NCI-H446 (cell line): ENCODE data around the gene HYAL4.
"Not testable (repeated sequence)": the region's sequence is repeated elsewhere in the genome, so short reads cannot be mapped to it uniquely, and the experiment has no call there.

Experiments used
- DNase-seq, 2 experiments: peaks; one replicate each; lab custom pipeline; 2025; lab: John Stamatoyannopoulos, UW

Gene HYAL4

DNA sequence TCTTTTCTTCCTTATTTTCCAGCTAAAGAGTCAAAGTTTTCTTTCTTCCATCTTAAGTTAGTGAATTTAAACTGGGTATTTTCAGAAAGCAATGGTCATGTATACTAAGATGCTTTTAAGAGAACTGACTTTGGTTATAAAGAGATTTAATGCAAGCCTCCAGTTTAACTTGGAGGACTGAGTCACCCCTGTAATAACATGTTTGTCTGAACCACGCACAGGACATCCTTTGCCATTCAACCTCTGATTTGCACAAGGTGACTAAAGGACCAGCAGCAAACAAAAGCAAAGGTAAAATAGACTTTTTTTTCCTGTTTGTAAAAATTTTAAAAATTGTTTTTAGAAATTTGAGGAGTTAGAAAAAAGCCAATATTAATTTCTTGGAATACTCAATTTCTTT is 2.9 kb downstream of the HYAL4 start:
- DNase-seq: no peak

DNA sequence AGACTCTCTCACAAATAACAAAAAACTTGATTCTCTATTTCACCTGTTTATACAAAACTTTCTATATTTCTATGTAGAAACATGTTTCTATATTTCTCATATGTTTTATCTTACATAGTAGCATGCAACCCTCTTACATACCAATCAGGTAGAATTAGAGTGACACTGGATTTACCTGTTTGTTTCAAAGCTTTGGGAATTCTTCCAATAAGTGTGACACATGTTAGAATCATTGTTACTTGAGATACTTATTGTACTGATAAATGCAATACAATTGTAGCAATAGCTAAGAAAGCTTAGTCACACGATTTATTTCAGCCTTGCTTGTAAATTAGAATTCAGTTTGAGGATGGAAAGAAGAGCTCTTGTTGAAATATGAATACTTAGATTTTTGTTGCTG is 4.9 kb downstream of the HYAL4 start:
- DNase-seq: no peak

DNA sequence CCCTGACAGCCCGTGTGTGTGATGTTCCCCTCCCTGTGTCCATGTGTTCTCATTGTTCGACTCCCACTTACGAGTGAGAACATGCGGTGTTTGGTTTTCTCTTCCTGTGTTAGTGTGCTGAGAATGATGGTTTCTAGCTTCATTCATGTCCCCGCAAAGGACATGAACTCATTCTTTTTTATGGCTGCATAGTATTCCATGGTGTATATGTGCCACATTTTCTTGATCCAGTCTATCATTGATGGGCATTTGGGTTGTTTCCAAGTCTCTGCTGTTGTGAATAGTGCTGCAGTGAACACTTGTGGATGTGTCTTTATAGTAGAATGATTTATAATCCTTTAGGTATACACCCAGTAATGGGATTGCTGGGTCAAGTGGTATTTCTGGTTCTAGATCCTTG is 6.4 kb downstream of the HYAL4 start:
- DNase-seq: not testable (repeated sequence)

DNA sequence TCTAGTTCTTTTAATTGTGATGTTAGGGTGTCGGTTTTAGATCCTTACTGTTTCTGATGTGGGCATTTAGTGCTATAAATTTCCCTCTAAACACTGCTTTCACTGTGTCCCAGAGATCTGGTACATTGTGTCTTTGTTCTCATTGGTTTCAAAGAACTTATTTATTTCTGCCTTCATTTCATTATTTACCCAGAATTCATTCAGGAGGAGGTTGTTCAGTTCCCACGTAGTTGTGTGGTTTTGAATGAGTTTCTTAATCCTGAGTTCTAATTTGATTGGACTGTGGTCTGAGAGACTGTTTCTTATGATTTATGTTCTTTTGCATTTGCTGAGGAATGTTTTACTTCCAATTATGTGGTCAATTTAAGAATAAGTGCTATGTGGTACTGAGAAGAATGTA is 9.3 kb downstream of the HYAL4 start:
- not testable (repeated sequence) for DNase-seq

DNA sequence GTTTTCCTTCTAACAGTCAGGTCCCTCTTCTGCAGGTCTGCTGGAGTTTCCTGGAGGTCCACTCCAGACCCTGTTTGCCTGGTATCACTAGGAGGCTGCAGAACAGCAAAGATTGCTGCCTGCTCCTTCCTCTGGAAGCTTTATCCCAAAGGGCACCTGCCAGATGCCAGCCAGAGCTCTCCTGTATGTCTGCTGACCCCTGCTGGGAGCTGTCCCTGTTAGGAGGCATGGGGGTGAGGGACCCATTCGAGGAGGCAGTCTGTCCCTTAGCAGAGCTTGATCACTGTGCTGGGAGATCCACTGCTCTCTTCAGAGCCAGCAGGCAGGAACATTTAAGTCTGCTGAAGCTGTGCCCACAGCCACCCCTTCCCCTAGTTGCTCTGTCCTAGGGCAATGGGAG is 11.5 kb downstream of the HYAL4 start:
- DNase-seq: not testable (repeated sequence)

DNA sequence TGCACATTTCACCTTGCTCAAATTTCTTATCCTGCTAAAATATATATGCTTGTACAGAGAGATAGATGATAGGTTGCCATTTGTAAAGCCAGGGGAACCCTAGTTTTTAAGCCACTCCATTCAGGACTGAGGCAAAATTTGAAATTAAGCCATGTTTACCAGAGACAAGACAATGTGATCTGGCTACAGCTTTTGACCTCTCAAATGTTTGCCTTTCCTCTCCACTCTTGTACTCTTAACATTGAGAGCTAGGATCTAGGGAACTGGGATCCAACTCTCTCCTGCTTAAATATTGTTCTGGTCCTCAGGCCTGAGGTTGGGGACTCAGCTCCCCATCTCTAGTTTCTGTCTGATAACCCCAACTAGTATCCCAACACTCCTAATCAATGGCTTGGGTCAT is 15.9 kb downstream of the HYAL4 start:
- no peak for DNase-seq

DNA sequence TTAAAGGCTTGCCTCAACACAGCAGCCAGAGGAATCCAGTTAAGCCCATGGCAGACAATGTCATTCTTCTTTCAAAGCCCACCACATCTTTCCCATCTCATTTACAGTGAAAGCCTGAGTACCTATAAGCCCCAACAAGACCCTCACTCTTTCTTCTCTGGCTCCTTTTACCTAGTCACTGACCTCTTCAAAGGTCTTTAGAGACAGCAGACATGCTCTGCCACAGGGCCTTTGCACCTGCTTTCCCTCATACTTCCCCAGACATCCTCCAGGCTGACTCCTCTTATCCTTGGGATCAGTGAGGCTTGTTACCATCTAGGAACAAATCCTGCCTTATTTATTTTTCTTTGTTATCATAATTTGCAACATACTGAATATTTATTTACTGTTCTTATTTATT is 17.8 kb downstream of the HYAL4 start:
- DNase-seq: no peak

DNA sequence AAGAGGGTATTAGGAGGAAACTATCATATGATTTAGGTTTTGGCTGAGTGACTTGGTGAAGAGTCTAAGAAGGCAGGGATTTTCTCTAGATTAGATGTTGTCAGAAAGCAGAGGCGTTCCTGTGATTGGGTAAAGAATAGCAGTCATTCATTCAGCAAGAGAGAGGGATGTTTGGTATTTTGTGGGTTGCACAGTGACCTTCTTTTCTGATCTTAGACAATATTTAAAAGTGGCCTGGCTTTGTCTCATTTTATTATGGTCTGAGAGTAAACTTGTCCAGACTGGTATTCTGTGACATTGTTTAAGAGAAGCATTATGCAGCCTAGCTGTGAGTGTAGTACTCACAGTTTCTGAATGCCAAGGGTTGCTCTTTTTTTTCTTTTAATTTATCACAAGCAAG is 18.5 kb downstream of the HYAL4 start:
- DNase-seq: no peak

DNA sequence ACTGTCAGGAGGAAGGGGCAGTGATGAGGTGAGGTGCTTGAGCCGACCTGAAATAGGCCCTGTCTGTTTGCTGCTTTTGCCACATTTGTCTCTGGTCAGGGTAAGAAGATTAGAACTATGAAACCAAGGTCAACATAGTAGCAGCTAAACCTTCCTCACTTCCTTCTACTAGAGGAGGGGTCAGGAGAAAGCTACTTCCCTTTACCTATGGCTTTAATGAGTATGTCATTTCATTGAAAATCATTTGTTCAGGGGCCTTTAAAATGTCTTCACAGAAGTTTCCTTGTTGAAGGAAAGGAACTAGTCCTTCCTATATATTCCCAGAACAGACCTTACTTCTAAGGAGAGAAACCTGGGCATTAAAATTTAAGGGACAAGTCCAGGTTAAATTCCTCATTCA is 19.0 kb downstream of the HYAL4 start:
- no peak for DNase-seq

DNA sequence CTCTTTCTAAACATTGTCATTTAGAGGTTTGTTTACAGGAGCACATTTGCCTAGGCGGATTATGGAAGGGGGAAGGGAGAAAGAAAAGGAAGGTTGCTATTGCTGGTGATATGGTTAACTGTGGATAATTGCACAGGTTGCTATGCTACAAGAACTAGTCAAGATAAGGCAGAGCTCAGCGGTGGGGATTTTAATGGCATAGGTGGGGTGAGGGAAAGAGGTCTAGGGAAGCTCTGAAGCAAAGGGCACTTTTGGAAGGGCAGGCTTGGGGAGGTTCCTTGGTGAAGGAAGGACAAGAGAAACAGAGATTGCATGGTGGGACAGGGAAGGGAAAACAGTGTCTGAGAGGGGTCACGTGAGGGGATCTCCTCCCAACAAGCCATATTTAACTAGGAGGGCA is 19.5 kb downstream of the HYAL4 start:
- no peak for DNase-seq

DNA sequence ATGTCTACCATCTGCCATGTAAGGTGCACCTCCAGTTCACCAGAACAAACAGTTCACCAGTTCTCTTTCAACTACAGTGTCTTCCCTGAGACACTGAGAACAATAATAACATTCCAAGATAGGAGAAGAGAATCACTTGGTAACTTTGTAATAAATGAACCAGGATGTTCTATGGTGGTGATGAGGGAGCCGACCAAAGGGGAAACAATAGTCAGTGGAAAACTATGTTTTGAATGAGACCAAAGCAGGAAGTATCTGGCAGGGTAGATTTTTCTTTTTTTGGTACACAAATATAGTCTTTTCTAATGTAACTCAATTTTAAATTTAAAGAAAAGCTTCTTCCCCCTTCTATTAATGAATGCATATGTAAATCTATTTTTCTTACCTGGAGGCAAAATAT is 20.0 kb downstream of the HYAL4 start:
- no peak for DNase-seq

DNA sequence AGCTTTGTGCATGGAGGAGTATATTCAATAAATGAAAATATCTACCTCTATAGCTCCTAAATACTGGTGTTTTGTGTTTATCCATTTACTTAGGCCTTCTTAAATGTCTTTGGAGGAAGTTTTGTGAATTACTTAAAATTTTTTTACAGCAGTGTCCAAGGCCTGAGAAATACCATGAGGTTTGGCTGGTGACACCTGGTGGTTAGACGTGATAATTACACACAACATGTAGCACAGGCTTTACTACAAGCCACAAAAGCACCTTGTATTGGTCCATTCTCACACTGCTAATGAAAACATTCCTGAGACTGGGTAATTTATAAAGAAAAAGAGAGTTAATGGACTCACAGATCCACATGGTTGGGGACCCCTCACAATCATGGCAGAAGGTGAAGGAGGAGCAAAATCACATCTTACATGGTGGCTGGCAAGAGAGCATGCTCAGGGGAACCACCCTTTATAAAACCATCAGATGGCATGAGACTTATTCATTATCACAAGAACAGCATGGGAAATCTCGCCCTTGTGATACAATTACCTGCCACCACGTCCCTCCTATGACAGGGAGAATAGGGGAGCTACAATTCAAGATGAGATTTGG is 20.6 kb downstream of the HYAL4 start:
- DNase-seq: peak; percentile 33 to 69

DNA sequence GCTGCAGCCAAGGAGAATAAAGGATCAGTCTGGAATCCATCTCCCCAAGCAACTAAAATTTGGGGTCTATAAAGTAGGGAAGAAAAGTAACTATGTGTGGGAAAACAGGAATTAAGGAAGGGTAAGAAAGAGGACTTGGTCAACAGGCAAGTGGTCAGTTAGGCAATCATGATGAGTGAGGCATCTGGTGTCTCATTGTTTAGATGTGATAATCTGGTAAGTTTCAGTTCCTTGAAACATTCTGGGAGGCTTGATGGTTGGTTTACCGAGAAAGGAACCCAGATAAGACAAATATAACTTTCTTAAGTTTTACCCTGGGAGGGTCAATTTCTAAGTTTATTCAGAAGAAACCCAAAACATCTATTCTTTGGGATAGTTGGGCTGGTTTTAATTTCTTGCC is 22.3 kb downstream of the HYAL4 start:
- DNase-seq: no peak

DNA sequence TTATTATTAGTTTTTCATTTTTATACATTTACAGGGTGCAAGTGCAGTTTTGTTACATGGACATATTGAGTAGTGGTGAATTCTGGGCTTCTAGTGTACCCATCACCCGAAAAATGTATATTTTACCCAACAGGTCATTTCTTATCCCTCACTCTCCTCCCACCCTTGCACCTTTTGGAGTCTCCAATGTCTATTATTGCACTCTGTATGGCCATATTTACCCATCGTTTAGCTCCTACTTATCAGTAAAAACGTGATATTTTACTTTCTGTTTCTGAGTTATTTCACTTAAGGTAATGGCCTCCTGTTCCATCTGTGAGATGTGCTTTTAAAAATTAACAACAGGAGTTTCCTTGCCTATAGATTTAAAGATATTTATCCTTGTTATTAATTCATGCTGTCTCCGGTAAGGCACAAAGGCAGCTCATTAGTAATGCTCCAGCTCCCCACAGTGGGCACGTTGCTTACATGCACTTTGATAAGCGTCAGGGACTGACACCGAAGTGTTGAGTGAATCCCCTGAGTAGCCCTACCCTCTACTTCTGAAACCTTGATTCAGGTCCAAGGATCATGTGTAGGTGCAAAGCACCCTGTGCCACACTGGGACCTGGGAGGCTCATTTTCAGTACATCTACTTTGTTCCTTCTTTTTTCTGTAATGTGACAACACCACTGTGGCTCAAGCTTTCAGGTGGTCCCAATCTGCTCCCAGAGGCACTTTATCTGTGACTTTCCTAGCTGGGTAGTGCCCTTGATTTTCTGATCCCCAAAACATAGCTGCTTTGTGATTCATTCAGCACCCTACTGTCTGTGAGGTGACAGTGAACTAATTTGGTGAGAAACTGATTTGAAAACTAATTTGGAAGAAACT is 27.3 kb downstream of the HYAL4 start:
- DNase-seq: peak in 1 of 2 experiments; percentile 15

DNA sequence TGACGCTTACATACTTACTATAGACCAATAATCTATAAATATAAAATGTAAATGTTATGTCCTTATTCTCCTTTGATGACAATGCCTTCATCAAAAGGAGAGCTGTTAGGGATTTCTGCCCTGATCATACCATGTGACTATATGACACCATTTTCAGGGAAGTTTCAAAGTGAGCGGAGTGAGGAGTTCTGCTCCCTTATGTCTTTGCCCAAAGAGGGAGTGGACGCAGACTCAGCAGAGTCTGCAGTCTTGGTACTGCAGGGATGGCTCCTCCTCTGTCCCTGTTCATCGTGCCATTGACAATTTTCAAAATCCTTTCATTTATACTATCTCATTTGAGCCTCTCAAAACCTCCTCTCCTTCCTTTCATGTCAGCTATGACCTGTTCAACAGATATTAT is 27.9 kb downstream of the HYAL4 start:
- DNase-seq: no peak

DNA sequence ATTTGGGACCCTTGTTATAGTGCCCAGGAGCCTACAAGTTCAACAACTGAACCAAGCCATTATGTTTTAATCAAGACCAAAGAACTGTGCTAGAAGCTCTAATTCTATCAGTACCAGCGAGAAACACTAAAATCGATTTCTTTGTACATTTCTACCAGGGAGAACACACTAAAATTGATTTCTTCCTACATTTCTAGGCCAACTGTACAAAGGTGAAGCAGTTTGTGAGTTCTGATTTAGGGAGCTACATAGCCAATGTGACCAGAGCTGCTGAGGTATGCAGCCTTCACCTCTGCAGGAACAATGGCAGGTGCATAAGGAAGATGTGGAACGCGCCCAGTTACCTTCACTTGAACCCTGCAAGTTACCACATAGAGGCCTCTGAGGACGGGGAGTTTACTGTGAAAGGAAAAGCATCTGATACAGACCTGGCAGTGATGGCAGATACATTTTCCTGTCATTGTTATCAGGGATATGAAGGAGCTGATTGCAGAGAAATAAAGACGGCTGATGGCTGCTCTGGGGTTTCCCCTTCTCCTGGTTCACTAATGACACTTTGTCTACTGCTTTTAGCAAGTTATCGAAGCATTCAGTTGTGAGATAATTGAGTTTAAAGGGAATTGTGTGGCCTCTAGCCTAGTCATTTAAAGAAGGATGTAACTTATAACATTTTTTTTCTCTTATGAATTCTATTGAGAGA is 31.7 kb downstream of the HYAL4 start:
- DNase-seq: no peak

DNA sequence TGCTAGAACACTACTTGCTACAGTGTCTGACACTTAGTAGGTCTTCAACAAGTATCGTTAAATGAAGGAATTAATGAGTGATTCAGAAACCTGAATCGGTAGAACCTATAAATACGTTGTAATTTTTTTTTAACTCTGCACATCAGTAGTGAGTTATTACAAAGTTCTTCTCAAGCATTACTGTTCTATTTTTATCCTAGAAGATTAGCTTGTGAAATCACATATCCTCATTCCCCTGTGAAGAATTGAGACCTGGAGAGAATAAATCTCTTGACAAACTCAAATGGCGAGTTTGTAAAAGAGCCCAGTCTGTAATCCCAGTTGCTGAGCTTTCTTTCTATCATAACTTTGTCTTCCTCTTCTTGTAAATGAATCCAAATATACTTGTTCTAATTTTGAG is 34.7 kb downstream of the HYAL4 start:
- DNase-seq: no peak

DNA sequence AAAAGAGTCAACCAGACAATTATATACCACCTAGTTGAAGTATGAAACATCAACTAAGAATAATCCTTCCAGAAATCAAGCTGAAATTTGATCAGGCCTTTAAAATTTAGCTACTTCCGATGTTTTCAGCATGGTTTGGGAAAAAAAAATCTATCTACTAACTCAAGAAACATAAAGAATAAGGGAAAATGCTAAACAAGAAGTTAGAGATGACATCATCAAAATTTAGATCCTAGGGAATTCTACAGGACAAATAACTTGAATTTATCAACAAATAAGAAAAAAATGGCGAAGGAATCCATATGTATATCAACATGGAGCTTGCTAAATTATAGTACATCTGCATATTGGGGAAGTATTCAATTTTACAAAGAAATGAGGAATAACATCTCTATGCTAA is 36.3 kb downstream of the HYAL4 start:
- DNase-seq: no peak

DNA sequence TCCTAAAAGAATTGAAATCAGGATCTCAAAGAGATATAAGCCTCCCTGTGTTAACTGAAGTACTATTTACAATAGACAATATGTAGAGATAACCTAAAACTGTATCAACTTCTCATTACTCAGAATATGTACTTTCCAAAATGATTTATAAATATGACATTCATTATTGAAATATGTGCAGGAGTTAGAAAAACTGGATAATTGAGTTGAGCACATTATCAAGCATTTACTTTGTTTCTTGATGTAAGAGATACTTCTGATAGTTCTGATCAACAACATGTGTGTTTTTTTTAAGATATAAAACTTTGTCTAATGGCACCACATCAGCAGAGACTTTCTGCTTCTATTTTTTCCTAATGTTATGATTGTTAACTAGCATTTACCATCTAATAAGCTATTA is 38.2 kb downstream of the HYAL4 start:
- no peak for DNase-seq

DNA sequence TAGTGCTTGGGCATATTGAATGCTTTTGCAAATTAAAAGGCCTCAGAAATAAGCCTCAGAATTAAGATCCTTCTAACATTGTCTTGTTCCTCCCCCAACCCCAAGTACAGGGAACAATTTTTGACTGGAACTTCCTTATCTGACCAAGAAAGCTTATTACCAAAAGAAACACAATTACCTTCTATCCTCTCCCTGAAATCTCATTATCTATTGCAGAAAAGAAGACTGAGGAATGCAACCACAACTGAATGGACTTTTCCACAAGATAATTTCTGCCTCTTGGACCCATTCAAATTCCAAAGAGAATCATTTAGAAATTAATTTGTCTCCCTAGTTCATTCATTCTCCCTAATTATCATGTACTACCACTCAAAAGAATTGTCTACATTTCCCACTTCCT is 43.2 kb downstream of the HYAL4 start:
- DNase-seq: no peak

DNA sequence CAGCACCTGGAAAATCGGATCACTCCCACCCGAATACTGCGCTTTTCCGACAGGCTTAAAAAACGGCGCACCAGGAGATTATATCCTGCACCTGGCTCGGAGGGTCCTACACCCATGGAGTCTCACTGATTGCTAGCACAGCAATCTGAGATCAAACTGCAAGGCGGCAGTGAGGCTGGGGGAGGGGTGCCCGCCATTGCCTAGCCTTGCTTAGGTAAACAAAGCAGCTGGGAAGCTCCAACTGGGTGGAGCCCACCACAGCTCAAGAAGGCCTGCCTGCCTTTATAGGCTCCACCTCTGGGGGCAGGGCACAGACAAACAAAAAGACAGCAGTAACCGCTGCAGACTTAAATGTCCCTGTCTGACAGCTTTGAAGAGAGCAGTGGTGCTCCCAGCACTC is 49.8 kb downstream of the HYAL4 start:
- DNase-seq: not testable (repeated sequence)

DNA sequence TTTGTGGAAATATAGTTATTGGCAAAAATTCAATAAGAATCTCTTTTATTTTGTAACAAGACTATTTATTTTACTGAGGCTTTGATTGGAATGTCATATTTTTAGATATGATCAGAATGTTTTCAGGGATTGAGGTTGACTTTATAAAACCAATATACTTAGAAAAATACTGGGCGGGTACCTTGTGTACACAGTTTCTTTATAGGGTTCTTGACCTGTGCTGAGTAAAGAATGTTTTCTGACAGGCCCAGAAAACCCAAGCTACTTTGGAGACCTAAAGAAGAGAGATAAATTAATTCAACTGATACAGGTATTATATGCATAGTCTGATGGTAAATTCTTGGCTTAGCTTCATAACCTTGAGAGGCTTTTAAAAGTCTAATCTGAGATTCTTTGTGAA is 56.1 kb downstream of the HYAL4 start:
- no peak for DNase-seq

DNA sequence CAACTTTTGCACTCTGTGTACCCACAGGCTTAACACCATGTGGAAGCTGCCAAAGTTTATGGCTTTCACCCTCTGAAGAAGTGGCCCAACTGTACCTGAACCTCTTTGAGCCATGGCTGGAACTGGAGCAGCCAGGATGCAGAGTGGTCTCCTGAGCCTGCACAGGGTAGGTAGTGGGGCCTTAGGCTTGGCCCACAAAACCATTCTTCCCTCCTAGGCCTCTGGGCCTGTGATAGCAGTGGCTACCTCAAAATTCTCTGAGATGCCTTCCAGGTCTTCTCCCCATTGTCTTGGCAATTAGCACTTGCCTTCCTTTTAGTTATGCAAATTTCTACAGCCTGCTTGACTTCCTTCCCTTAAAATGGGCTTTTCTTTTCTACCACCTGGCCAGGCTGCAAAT is 60.7 kb downstream of the HYAL4 start:
- no peak for DNase-seq
